GM23338 (cell line): Measurements from ENCODE around the gene SLC6A7. TPM values are rescaled to one million over a fixed set of nuclear protein-coding genes. Genes with fewer than 3 reads are reported as not detected.

Experiments
- ATAC-seq: fragments of 200-7000 bp; cut with Tn5 transposase; 3 replicates; pipeline ENCODE4 v1.9.1; 2020
- DNase-seq: peaks from one replicate; pipeline ENCODE4 v3.0.0-alpha.2; 2015; ENCODE audit warnings: low spot score
- H2AFZ ChIP-seq: fragments of 200-600 bp; sonication (generic); 2 replicates; pipeline ENCODE4 v1.8.0; 2016; ENCODE audit warnings: antibody characterized with exemption, mild to moderate bottlenecking, moderate library complexity
- H3F3A ChIP-seq: fragments of 200-600 bp; sonication (generic); replicated peaks from 2 replicates; pipeline ENCODE4 v1.8.0; 2017; ENCODE audit warnings: antibody characterized with exemption, mixed run types, low read depth
- H3K27ac ChIP-seq: fragments of 200-600 bp; sonication (generic); 2 replicates; pipeline ENCODE4 v1.6.1; 2016; ENCODE audit warnings: low read depth
- H3K27me3 ChIP-seq: fragments of 200-600 bp; sonication (generic); 2 replicates; pipeline ENCODE4 v1.8.0; 2016; ENCODE audit warnings: mild to moderate bottlenecking, mixed run types, moderate library complexity; ENCODE audit not compliant: insufficient read depth
- H3K36me3 ChIP-seq: fragments of 200-600 bp; sonication (generic); 2 replicates; pipeline ENCODE4 v1.8.0; 2016; ENCODE audit warnings: mild to moderate bottlenecking; ENCODE audit not compliant: insufficient read depth
- H3K4me1 ChIP-seq: fragments of 200-600 bp; sonication (generic); 2 replicates; pipeline ENCODE4 v1.8.0; 2016; ENCODE audit warnings: mild to moderate bottlenecking, moderate library complexity; ENCODE audit not compliant: insufficient read depth
- H3K4me2 ChIP-seq: fragments of 200-600 bp; sonication (generic); 2 replicates; pipeline ENCODE4 v1.7.1; 2017; ENCODE audit warnings: mixed run types
- H3K4me3 ChIP-seq: fragments of 200-600 bp; sonication (generic); 2 replicates; pipeline ENCODE4 v1.6.1; 2016; ENCODE audit warnings: mixed run types
- H3K79me2 ChIP-seq: fragments of 200-600 bp; sonication (generic); replicated peaks from 2 replicates; pipeline ENCODE4 v1.8.0; 2017; ENCODE audit warnings: mild to moderate bottlenecking; ENCODE audit not compliant: insufficient read depth
- H3K9me2 ChIP-seq: fragments of 200-600 bp; sonication (generic); 2 replicates; pipeline ENCODE4 v1.8.0; 2017; ENCODE audit not compliant: insufficient read depth
- H4K20me1 ChIP-seq: fragments of 200-600 bp; sonication (generic); replicated peaks from 2 replicates; pipeline ENCODE4 v1.8.0; 2017; ENCODE audit warnings: mild to moderate bottlenecking; ENCODE audit not compliant: insufficient read depth
- H3K27ac Mint-ChIP-seq: 2 replicates; pipeline ENCODE4 v1.8.0; 2020; ENCODE audit warnings: inconsistent platforms, mild to moderate bottlenecking, moderate library complexity, mixed read lengths
- H3K27me3 Mint-ChIP-seq: 3 replicates; pipeline ENCODE4 v1.8.0; 2022; ENCODE audit warnings: low read depth, mild to moderate bottlenecking, moderate library complexity, mixed read lengths, inconsistent platforms; ENCODE audit not compliant: insufficient read depth, poor library complexity
- H3K36me3 Mint-ChIP-seq: 3 replicates; pipeline ENCODE4 v1.8.0; 2021; ENCODE audit warnings: low read depth, mild to moderate bottlenecking, inconsistent platforms, moderate library complexity, mixed read lengths
- H3K4me1 Mint-ChIP-seq: 3 replicates; pipeline ENCODE4 v1.8.0; 2020; ENCODE audit warnings: mild to moderate bottlenecking, inconsistent platforms, mixed read lengths
- H3K4me3 Mint-ChIP-seq: 3 replicates; pipeline ENCODE4 v1.8.0; 2021; ENCODE audit warnings: moderate library complexity, mild to moderate bottlenecking, inconsistent platforms, mixed read lengths
- H3K9me3 Mint-ChIP-seq: 3 replicates; pipeline ENCODE4 v1.8.0; 2020; ENCODE audit warnings: moderate library complexity, mild to moderate bottlenecking, inconsistent platforms, mixed read lengths
- CREB1 ChIP-seq: fragments of 250-450 bp; sonication (Bioruptor Pico); IDR thresholded peaks from 2 replicates; pipeline ENCODE4 v1.5.0; 2020; ENCODE audit warnings: low read depth, mild to moderate bottlenecking, moderate library complexity
- JUNB ChIP-seq: IDR thresholded peaks from one replicate; pipeline ENCODE4 v1.6.1; 2016; ENCODE audit warnings: antibody characterized with exemption; ENCODE audit not compliant: unreplicated experiment
- STAT1 ChIP-seq: IDR thresholded peaks from one replicate; pipeline ENCODE4 v1.6.1; 2016; ENCODE audit warnings: antibody characterized with exemption; ENCODE audit not compliant: unreplicated experiment
- ZNF114 ChIP-seq: fragments of 250-450 bp; sonication (Bioruptor Pico); IDR thresholded peaks from 2 replicates; pipeline ENCODE4 v1.5.0; 2020; ENCODE audit warnings: mild to moderate bottlenecking, moderate library complexity
- ZNF331 ChIP-seq: fragments of 250-450 bp; sonication (Bioruptor Pico); IDR thresholded peaks from 2 replicates; pipeline ENCODE4 v1.5.0; 2020; ENCODE audit warnings: low read depth, mild to moderate bottlenecking, moderate library complexity
- polyA plus RNA-seq: library from polyadenylated mRNA; unstranded; fragments of >200 nt; fragmentation: Nextera tagmentation; extraction: Ambion mirVana; gene quantifications from 2 replicates; pipeline ENCODE4 v1.2.1, GENCODE V29; 2016
- total RNA-seq: library from RNA; depleted of rRNA; stranded (reverse); fragments of >200 nt; shearing (Covaris generic); gene quantifications from 2 replicates; pipeline ENCODE4 v1.2.3, GENCODE V29; 2014
- TF ChIP-seq, protein P1 (sequence below), 2 experiments: fragments of 200-600 bp in 1 of 2; sonication (generic) in 1 of 2; conservative IDR thresholded peaks; 2 replicates each; pipeline versions ENCODE4 v1.5.1 to v1.6.1; 2016 to 2017; ENCODE audit warnings: antibody characterized with exemption in 2 of 2, low read depth in 2 of 2, mild to moderate bottlenecking in 2 of 2, moderate library complexity in 1 of 2
- TF ChIP-seq, protein P2 (sequence below): fragments of 250-450 bp; sonication (Bioruptor Pico); IDR thresholded peaks from 2 replicates; pipeline ENCODE4 v1.5.0; 2020; ENCODE audit warnings: mild to moderate bottlenecking, moderate library complexity

Gene SLC6A7
- total and polyA plus RNA-seq, 2 experiments from 2014 or later = not detected

DNA sequence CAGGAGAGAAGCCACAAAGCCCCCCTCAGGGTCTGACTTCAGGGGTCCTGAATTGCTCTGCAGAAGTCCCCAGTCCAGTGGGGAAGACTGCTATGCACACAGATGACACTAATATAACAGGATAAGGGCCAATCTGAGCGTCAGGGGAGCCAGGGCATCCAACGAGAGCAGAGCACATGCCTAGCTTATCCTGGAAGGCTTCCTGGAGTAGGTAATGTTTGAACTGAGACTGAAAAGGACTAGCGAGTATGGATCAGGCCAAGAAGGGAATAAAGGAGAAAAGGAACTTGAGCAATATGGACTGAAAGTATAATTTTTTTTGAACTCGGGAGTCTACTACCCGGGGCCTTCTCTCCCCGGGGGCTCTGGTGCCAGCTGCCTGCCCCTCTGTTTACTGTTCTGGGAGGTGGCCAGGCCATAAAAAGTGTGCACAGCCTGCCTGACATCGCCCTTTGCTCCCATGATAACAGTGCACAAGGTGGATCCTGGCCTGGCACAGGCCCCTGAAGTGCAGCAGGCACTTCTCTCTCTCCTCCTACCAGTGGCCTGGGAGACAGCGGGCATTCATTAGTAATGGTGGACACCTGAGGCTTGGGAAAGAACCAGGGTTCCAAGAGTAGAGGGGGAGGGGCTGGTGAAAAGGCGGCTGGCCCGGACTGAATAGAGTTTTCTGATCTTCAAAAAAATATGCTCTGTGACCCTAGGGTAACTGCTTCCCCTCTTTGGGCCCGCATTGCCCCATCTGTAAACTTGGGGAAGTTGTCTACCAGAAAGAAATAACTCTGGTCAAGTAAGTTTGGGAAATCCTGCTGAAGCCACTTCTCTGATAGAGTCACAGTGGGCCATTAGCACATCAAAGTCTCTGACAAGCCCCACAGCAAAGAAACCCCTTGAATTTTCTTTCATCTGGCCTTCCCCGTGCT lies 4.6 kb upstream of the SLC6A7 start:
- H3K4me1 Mint-ChIP-seq = peaks cover 25% of the 10 kb centered on the region
- peaks cover 6% of the 10 kb centered on the region; the same call in 1 of the 2 replicates for H3K4me1 ChIP-seq
- ATAC-seq (peak; percentile 7; the same call in 1 of the 3 replicates), DNase-seq (no peak)
- no peaks in the 10 kb centered on the region for H3F3A ChIP-seq
- H3K27ac Mint-ChIP-seq = no peak overlapping the region
- H3K9me2 ChIP-seq = no peaks in the 10 kb centered on the region
- H3K79me2 ChIP-seq = no peaks in the 10 kb centered on the region
- H3K27me3 ChIP-seq = peaks cover 42% of the 10 kb centered on the region
- H3K4me2 ChIP-seq = peak overlapping the region; percentile 38; the same call in 1 of the 2 replicates
- H3K4me3 Mint-ChIP-seq = no peak overlapping the region
- peaks cover 55% of the 10 kb centered on the region for H3K27me3 Mint-ChIP-seq
- H3K9me3 Mint-ChIP-seq = no peaks in the 10 kb centered on the region
- TF ChIP-seq CREB1 (CRISPR knock-in tag) = no peak
- TF ChIP-seq ZNF331 = no peak
- no peak for TF ChIP-seq JUNB
- no peak for TF ChIP-seq ZNF114 (CRISPR knock-in tag)
- TF ChIP-seq, protein P1, sequence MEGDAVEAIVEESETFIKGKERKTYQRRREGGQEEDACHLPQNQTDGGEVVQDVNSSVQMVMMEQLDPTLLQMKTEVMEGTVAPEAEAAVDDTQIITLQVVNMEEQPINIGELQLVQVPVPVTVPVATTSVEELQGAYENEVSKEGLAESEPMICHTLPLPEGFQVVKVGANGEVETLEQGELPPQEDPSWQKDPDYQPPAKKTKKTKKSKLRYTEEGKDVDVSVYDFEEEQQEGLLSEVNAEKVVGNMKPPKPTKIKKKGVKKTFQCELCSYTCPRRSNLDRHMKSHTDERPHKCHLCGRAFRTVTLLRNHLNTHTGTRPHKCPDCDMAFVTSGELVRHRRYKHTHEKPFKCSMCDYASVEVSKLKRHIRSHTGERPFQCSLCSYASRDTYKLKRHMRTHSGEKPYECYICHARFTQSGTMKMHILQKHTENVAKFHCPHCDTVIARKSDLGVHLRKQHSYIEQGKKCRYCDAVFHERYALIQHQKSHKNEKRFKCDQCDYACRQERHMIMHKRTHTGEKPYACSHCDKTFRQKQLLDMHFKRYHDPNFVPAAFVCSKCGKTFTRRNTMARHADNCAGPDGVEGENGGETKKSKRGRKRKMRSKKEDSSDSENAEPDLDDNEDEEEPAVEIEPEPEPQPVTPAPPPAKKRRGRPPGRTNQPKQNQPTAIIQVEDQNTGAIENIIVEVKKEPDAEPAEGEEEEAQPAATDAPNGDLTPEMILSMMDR (conservative IDR thresholded peaks at IDR 0.05; ENCODE audit: low read depth in 2 of 2) = no peak
- no peak for TF ChIP-seq STAT1
- TF ChIP-seq, protein P2, sequence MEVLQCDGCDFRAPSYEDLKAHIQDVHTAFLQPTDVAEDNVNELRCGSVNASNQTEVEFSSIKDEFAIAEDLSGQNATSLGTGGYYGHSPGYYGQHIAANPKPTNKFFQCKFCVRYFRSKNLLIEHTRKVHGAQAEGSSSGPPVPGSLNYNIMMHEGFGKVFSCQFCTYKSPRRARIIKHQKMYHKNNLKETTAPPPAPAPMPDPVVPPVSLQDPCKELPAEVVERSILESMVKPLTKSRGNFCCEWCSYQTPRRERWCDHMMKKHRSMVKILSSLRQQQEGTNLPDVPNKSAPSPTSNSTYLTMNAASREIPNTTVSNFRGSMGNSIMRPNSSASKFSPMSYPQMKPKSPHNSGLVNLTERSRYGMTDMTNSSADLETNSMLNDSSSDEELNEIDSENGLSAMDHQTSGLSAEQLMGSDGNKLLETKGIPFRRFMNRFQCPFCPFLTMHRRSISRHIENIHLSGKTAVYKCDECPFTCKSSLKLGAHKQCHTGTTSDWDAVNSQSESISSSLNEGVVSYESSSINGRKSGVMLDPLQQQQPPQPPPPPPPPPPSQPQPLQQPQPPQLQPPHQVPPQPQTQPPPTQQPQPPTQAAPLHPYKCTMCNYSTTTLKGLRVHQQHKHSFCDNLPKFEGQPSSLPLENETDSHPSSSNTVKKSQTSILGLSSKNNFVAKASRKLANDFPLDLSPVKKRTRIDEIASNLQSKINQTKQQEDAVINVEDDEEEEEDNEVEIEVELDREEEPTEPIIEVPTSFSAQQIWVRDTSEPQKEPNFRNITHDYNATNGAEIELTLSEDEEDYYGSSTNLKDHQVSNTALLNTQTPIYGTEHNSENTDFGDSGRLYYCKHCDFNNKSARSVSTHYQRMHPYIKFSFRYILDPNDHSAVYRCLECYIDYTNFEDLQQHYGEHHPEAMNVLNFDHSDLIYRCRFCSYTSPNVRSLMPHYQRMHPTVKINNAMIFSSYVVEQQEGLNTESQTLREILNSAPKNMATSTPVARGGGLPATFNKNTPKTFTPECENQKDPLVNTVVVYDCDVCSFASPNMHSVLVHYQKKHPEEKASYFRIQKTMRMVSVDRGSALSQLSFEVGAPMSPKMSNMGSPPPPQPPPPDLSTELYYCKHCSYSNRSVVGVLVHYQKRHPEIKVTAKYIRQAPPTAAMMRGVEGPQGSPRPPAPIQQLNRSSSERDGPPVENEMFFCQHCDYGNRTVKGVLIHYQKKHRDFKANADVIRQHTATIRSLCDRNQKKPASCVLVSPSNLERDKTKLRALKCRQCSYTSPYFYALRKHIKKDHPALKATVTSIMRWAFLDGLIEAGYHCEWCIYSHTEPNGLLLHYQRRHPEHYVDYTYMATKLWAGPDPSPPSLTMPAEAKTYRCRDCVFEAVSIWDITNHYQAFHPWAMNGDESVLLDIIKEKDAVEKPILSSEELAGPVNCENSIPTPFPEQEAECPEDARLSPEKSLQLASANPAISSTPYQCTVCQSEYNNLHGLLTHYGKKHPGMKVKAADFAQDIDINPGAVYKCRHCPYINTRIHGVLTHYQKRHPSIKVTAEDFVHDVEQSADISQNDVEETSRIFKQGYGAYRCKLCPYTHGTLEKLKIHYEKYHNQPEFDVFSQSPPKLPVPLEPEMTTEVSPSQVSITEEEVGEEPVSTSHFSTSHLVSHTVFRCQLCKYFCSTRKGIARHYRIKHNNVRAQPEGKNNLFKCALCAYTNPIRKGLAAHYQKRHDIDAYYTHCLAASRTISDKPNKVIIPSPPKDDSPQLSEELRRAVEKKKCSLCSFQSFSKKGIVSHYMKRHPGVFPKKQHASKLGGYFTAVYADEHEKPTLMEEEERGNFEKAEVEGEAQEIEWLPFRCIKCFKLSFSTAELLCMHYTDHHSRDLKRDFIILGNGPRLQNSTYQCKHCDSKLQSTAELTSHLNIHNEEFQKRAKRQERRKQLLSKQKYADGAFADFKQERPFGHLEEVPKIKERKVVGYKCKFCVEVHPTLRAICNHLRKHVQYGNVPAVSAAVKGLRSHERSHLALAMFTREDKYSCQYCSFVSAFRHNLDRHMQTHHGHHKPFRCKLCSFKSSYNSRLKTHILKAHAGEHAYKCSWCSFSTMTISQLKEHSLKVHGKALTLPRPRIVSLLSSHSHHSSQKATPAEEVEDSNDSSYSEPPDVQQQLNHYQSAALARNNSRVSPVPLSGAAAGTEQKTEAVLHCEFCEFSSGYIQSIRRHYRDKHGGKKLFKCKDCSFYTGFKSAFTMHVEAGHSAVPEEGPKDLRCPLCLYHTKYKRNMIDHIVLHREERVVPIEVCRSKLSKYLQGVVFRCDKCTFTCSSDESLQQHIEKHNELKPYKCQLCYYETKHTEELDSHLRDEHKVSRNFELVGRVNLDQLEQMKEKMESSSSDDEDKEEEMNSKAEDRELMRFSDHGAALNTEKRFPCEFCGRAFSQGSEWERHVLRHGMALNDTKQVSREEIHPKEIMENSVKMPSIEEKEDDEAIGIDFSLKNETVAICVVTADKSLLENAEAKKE (CRISPR knock-in tag) = no peak
- H3K27ac ChIP-seq = no peak overlapping the region
- no peak overlapping the region for H3K4me3 ChIP-seq
- no peak overlapping the region for H2AFZ ChIP-seq
- no peaks in the 10 kb centered on the region for H3K36me3 ChIP-seq
- no peaks in the 10 kb centered on the region for H3K36me3 Mint-ChIP-seq
- H4K20me1 ChIP-seq = no peaks in the 10 kb centered on the region
